Measurements from ENCODE around the gene OR52I2.
A peak's percentile ranks its signal among the peaks of the same experiment; 100 is the strongest.

OR52I2 gene

GRCh38 chr11:4581443-4581842 is at the start of gene OR52I2:
Gene OR52I2, plus strand, starts transcription at chr11:4581743.
- DNase-seq: no peak

GRCh38 chr11:4539603-4540219 is 41.8 kb upstream of the OR52I2 start:
- no peak for DNase-seq

- no peak for DNase-seq
These were observed 40.5 kb upstream of the OR52I2 start for GRCh38 chr11:4541071-4541470.

GRCh38 chr11:4543561-4543960 is 38.0 kb upstream of the OR52I2 start:
- DNase-seq: no peak

- no peak for DNase-seq
These were observed 36.7 kb upstream of the OR52I2 start, which contains the start of gene OR52M1 for GRCh38 chr11:4544891-4545290. Gene OR52M1, plus strand, starts transcription at chr11:4545191. Its CDS starts 0 bp downstream, at chr11:4545191.

- no peak for DNase-seq
These were observed 34.7 kb upstream of the OR52I2 start for GRCh38 chr11:4546878-4547277.

- no peak for DNase-seq
These were observed 34.1 kb upstream of the OR52I2 start for GRCh38 chr11:4547416-4547815.

- DNase-seq: no peak
These were observed 30.1 kb upstream of the OR52I2 start for GRCh38 chr11:4551346-4551979.

GRCh38 chr11:4559527-4560440 is 21.8 kb upstream of the OR52I2 start:
- no peak for DNase-seq

- DNase-seq: no peak
These were observed 21.1 kb upstream of the OR52I2 start for GRCh38 chr11:4560467-4560866.

- no peak for DNase-seq
These were observed 16.2 kb upstream of the OR52I2 start for GRCh38 chr11:4565371-4565770.

- DNase-seq: no peak
These were observed 12.5 kb upstream of the OR52I2 start for GRCh38 chr11:4569075-4569474.

GRCh38 chr11:4576880-4577279 is 4.7 kb upstream of the OR52I2 start:
- no peak for DNase-seq

GRCh38 chr11:4577761-4578160 is 3.8 kb upstream of the OR52I2 start:
- no peak for DNase-seq

GRCh38 chr11:4578624-4579023 is 2.9 kb upstream of the OR52I2 start:
- no peak for DNase-seq

GRCh38 chr11:4580124-4580523 is 1.4 kb upstream of the OR52I2 start:
- DNase-seq: no peak

- no peak for DNase-seq
These were observed 7.5 kb downstream of the OR52I2 start for GRCh38 chr11:4589017-4589416.

GRCh38 chr11:4593739-4594138 is 12.2 kb downstream of the OR52I2 start, which contains the start of gene OR52I1:
Gene OR52I1, plus strand, starts transcription at chr11:4594039. Its CDS starts 0 bp downstream, at chr11:4594039.
- no peak for DNase-seq

- DNase-seq: no peak
These were observed 23.5 kb downstream of the OR52I2 start for GRCh38 chr11:4605057-4605456.

- DNase-seq: no peak
These were observed 24.9 kb downstream of the OR52I2 start for GRCh38 chr11:4606231-4607015.

GRCh38 chr11:4607096-4607495 is 25.6 kb downstream of the OR52I2 start:
- DNase-seq: no peak

- DNase-seq: peak; percentile 14
These were observed 26.5 kb downstream of the OR52I2 start, which contains the start of gene TRIM68 for GRCh38 chr11:4607781-4608666. Gene TRIM68, minus strand, starts transcription at chr11:4608231. Its CDS starts 2,727 bp downstream, at chr11:4605504.
